GM23248 (cell line): ENCODE results near the gene REC8. TPM values are rescaled to one million over a fixed set of nuclear protein-coding genes. Genes with fewer than 3 reads are reported as not detected.
"Not testable (repeated sequence)": the region's sequence is repeated elsewhere in the genome, so short reads cannot be mapped to it uniquely, and the experiment has no call there.

ENCODE experiments used
- DNase-seq: peaks from one replicate; pipeline ENCODE4 v3.0.0-alpha.2; 2015
- H2AFZ ChIP-seq: fragments of 200-600 bp; sonication (generic); 2 replicates; pipeline ENCODE4 v1.6.1; 2016; ENCODE audit warnings: antibody characterized with exemption
- H3F3A ChIP-seq: fragments of 200-600 bp; sonication (generic); 2 replicates; pipeline ENCODE4 v1.6.1; 2016; ENCODE audit warnings: mild to moderate bottlenecking, antibody characterized with exemption, mixed run types; ENCODE audit not compliant: insufficient read depth
- H3K27ac ChIP-seq: fragments of 200-600 bp; sonication (generic); 2 replicates; pipeline ENCODE4 v1.5.1; 2016; ENCODE audit warnings: mild to moderate bottlenecking
- H3K27me3 ChIP-seq: fragments of 200-600 bp; sonication (generic); replicated peaks from 2 replicates; pipeline ENCODE4 v1.6.1; 2016; ENCODE audit warnings: mild to moderate bottlenecking; ENCODE audit not compliant: insufficient read depth
- H3K36me3 ChIP-seq: fragments of 200-600 bp; sonication (generic); 2 replicates; pipeline ENCODE4 v1.6.1; 2016; ENCODE audit warnings: low read depth, mild to moderate bottlenecking
- H3K4me1 ChIP-seq: fragments of 200-600 bp; sonication (generic); 2 replicates; pipeline ENCODE4 v1.6.1; 2016; ENCODE audit warnings: mild to moderate bottlenecking; ENCODE audit not compliant: insufficient read depth
- H3K4me2 ChIP-seq: fragments of 200-600 bp; sonication (generic); one replicate; pipeline ENCODE4 v1.6.1; 2016; ENCODE audit warnings: mild to moderate bottlenecking; ENCODE audit not compliant: unreplicated experiment
- H3K4me3 ChIP-seq: fragments of 200-600 bp; sonication (generic); 2 replicates; pipeline ENCODE4 v1.5.1; 2016; ENCODE audit warnings: mild to moderate bottlenecking
- H3K79me2 ChIP-seq: fragments of 200-600 bp; sonication (generic); 2 replicates; pipeline ENCODE4 v1.6.1; 2016; ENCODE audit warnings: mild to moderate bottlenecking; ENCODE audit not compliant: insufficient read depth
- H3K9ac ChIP-seq: fragments of 200-600 bp; sonication (generic); 2 replicates; pipeline ENCODE4 v1.6.1; 2016; ENCODE audit warnings: mild to moderate bottlenecking
- H3K9me2 ChIP-seq: fragments of 200-600 bp; sonication (generic); 2 replicates; pipeline ENCODE4 v1.6.1; 2016; ENCODE audit warnings: mixed run types, mild to moderate bottlenecking, moderate library complexity; ENCODE audit not compliant: insufficient read depth
- H3K9me3 ChIP-seq: fragments of 200-600 bp; sonication (generic); one replicate; pipeline ENCODE4 v1.6.1; 2017; ENCODE audit warnings: low read depth
- H4K20me1 ChIP-seq: fragments of 200-600 bp; sonication (generic); 2 replicates; pipeline ENCODE4 v1.6.0; 2016; ENCODE audit not compliant: insufficient read depth
- EZH2 ChIP-seq: fragments of 200-600 bp; sonication (generic); IDR thresholded peaks from 2 replicates; pipeline ENCODE4 v1.6.1; 2018; ENCODE audit warnings: antibody characterized with exemption, mild to moderate bottlenecking; ENCODE audit not compliant: insufficient read depth, poor library complexity, severe bottlenecking
- EZH2phosphoT487 ChIP-seq: fragments of 200-600 bp; sonication (generic); IDR thresholded peaks from 2 replicates; pipeline ENCODE4 v1.6.1; 2018; ENCODE audit warnings: antibody characterized with exemption, moderate library complexity, mild to moderate bottlenecking, low read depth; ENCODE audit not compliant: insufficient read depth
- WGBS, 2 experiments: methylation state at CpG; one replicate each; pipeline ENCODE4 v1.1.6; 2015 to 2017; ENCODE audit warnings: low lambda C conversion rate in 2 of 2, low coverage in 1 of 2; ENCODE audit errors: missing lambda C conversion rate in 2 of 2; 5-methylcytosine and 5-hydroxymethylcytosine counted together
- in situ Hi-C: fragments of 300-500 bp; cut with MboI; formaldehyde crosslinking; loops from 2 replicates; pipeline ENCODE4 v1.15.0; 2020
- microRNA-seq: library from miRNA; unstranded; fragments of <30 nt; microRNA quantifications from one replicate; pipeline ENCODE4, GENCODE V29; 2016; ENCODE audit warnings: borderline number of aligned reads
- polyA plus RNA-seq: library from polyadenylated mRNA; unstranded; fragments of >200 nt; fragmentation: Nextera tagmentation; extraction: Ambion mirVana; gene quantifications from 2 replicates; pipeline ENCODE4 v1.2.1, GENCODE V29; 2016
- small RNA-seq: library from RNA; depleted of rRNA; stranded (forward); fragments of <200 nt; gene quantifications from one replicate; pipeline ENCODE3, GENCODE V24; 2014; ENCODE audit warnings: low read depth, low replicate concordance
- total RNA-seq: library from RNA; depleted of rRNA; stranded (reverse); fragments of >200 nt; shearing (Covaris generic); gene quantifications from 2 replicates; pipeline ENCODE4 v1.2.3, GENCODE V29; 2014; rRNA removed

REC8 gene
- total and polyA plus RNA-seq, 2 experiments from 2014 or later = 1.4 to 2.4 TPM

GRCh38 chr14:24219521-24219920, 47.6 kb downstream of the REC8 start:
- Histone ChIP-seq H3K9me2 (no peaks in the 10 kb centered on the region), H2AFZ (no peak overlapping the region), H3K79me2 (peaks cover 63% of the 10 kb centered on the region), H3K27me3 (no peaks in the 10 kb centered on the region), H3K9me3 (no peaks in the 10 kb centered on the region), H3K4me3 (no peak overlapping the region), H3K9ac (no peak overlapping the region), H3K4me1 (peaks cover 8% of the 10 kb centered on the region), H3F3A (peaks cover 26% of the 10 kb centered on the region), H3K36me3 (no peaks in the 10 kb centered on the region), H3K4me2 (no peak overlapping the region), H4K20me1 (no peaks in the 10 kb centered on the region), H3K27ac (no peak overlapping the region)
- 55 to 58% methylated on average over 3 of the region's 3 CpGs for WGBS, 2 experiments
- in situ Hi-C loops = no loop called here
- TF ChIP-seq EZH2phosphoT487 (no peak), EZH2 (no peak)
- no peak for DNase-seq

- H3K79me2 ChIP-seq = peaks cover 90% of the 10 kb centered on the region
- H3K4me2 ChIP-seq, DNase-seq, H2AFZ ChIP-seq, H4K20me1 ChIP-seq, H3K9ac ChIP-seq, H3K9me2 ChIP-seq, H3K4me3 ChIP-seq, H3K27me3 ChIP-seq, H3K27ac ChIP-seq, H3K36me3 ChIP-seq, in situ Hi-C loops, H3K9me3 ChIP-seq: not testable (repeated sequence)
- peaks cover 34% of the 10 kb centered on the region for H3F3A ChIP-seq
- peaks cover 26% of the 10 kb centered on the region for H3K4me1 ChIP-seq
- WGBS, 2 experiments = 93 to 100% methylated on average over 2 to 4 of the region's 4 CpGs
Observed at GRCh38 chr14:24222987-24223386, 51.1 kb downstream of the REC8 start.

DNA sequence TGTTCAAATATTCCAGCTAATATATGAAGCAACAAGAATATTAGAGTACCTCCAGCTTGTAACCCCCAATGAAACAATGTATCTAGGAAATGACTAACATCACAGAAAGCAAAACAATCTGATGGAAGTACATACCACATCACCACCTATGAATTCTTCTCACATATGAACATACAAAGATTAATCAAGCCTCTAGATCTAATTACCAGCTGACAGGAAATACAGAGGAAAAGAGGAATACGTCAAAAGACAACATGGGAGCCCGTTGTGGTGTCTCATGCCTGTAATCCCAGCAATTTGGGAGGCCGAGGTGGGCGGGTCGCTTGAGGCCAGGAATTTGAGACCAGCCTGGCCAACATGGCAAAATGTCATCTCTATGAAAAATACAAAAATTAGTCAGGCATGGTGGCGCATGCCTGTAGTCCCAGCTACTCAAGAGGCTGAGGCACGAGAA, 52.8 kb downstream of the REC8 start:
- peak overlapping the region; percentile 78 for H3K27ac ChIP-seq
- 0 out of 2 replicates have a peak, but pooled peaks have one; percentile 75 for TF ChIP-seq EZH2phosphoT487
- TF ChIP-seq EZH2 = no peak
- WGBS, 2 experiments = 15 to 16% methylated on average over 7 of the region's 7 CpGs

GRCh38 chr14:24226473-24226872, 54.6 kb downstream of the REC8 start:
- 61 to 66% methylated on average over 1 of the region's 1 CpG for WGBS, 2 experiments
- peaks cover 26% of the 10 kb centered on the region for H3F3A ChIP-seq
- H4K20me1 ChIP-seq = no peaks in the 10 kb centered on the region
- H3K36me3 ChIP-seq = peaks cover 5% of the 10 kb centered on the region; the same call in 1 of the 2 replicates
- no peak overlapping the region for H2AFZ ChIP-seq
- H3K27ac ChIP-seq = no peak overlapping the region
- H3K9me2 ChIP-seq = no peaks in the 10 kb centered on the region
- in situ Hi-C loops = no loop called here
- no peaks in the 10 kb centered on the region for H3K27me3 ChIP-seq
- peaks cover 96% of the 10 kb centered on the region for H3K79me2 ChIP-seq
- H3K4me2 ChIP-seq = no peak overlapping the region
- no peak overlapping the region for H3K9ac ChIP-seq
- H3K4me3 ChIP-seq = no peak overlapping the region
- TF ChIP-seq EZH2phosphoT487 = no peak
- no peak for TF ChIP-seq EZH2
- no peak for DNase-seq
- peaks cover 26% of the 10 kb centered on the region for H3K4me1 ChIP-seq
- no peaks in the 10 kb centered on the region for H3K9me3 ChIP-seq

More for the DNA sequence above, 52.8 kb downstream of the REC8 start:
- H3F3A ChIP-seq = peaks cover 26% of the 10 kb centered on the region
- H4K20me1 ChIP-seq = no peaks in the 10 kb centered on the region
- no peaks in the 10 kb centered on the region for H3K9me2 ChIP-seq
- H3K4me1 ChIP-seq = peaks cover 26% of the 10 kb centered on the region
- peak overlapping the region; percentile 32 for H3K4me3 ChIP-seq
- H3K4me2 ChIP-seq = peak overlapping the region; percentile 46
- H2AFZ ChIP-seq = no peak overlapping the region
- in situ Hi-C loops = no loop called here
- DNase-seq = peak; percentile 83
- peaks cover 5% of the 10 kb centered on the region; the same call in 1 of the 2 replicates for H3K36me3 ChIP-seq
- peak overlapping the region; percentile 26 for H3K9ac ChIP-seq
- H3K79me2 ChIP-seq = peaks cover 96% of the 10 kb centered on the region
- H3K9me3 ChIP-seq = no peaks in the 10 kb centered on the region
- H3K27me3 ChIP-seq = no peaks in the 10 kb centered on the region

GRCh38 chr14:24228902-24229301, 57.0 kb downstream of the REC8 start:
- no peaks in the 10 kb centered on the region for H3K9me3 ChIP-seq
- in situ Hi-C loops = no loop called here
- peaks cover 34% of the 10 kb centered on the region for H3K4me1 ChIP-seq
- H3K27ac ChIP-seq = no peak overlapping the region
- H3F3A ChIP-seq = peaks cover 26% of the 10 kb centered on the region
- DNase-seq = no peak
- H3K36me3 ChIP-seq = peaks cover 5% of the 10 kb centered on the region; the same call in 1 of the 2 replicates
- H3K4me2 ChIP-seq = no peak overlapping the region
- H3K4me3 ChIP-seq = no peak overlapping the region
- no peak overlapping the region for H3K9ac ChIP-seq
- WGBS, 2 experiments = 37 to 41% methylated on average over 1 of the region's 1 CpG
- H4K20me1 ChIP-seq = no peaks in the 10 kb centered on the region
- no peak overlapping the region for H2AFZ ChIP-seq
- no peaks in the 10 kb centered on the region for H3K27me3 ChIP-seq
- H3K9me2 ChIP-seq = no peaks in the 10 kb centered on the region
- no peak for TF ChIP-seq EZH2
- H3K79me2 ChIP-seq = peaks cover 87% of the 10 kb centered on the region

Small RNAs within 50 kb of the gene (microRNA-seq; reads per million reads assigned to microRNA genes)
- not detected for gene MIR7703

Small RNAs within 50 kb of the gene (small RNA-seq; reads per million reads assigned to genes)
- gene AL136295.4 (not detected), gene CHMP4A (not detected), gene IPO4 (not detected), gene IRF9 (not detected), gene MDP1 (not detected), gene RNA5SP383 (0.19 reads per million)

Other genes with a start within 250 kb of the REC8 start
Only the 30 nearest of the 32 such genes appear.
- 5.1 and 10.1 TPM in 2 replicates for gene DHRS4L2, start 183.2 kb upstream of the REC8 start, total RNA-seq
- gene DHRS4L2, start 183.2 kb upstream of the REC8 start, polyA plus RNA-seq = 16.8 and 19.2 TPM in 2 replicates
- under 0.01 TPM in 1 of 2 replicates, not detected in the other for gene CARMIL3, start 120.1 kb upstream of the REC8 start, total RNA-seq
- not detected in 2 replicates for gene CARMIL3, start 120.1 kb upstream of the REC8 start, polyA plus RNA-seq
- gene CPNE6, start 100.5 kb upstream of the REC8 start, total RNA-seq = not detected in 2 replicates
- gene CPNE6, start 100.5 kb upstream of the REC8 start, polyA plus RNA-seq = not detected in 2 replicates
- gene PCK2, start 77.8 kb upstream of the REC8 start, total RNA-seq = 70.3 and 84.3 TPM in 2 replicates
- 148 and 153 TPM in 2 replicates for gene PCK2, start 77.8 kb upstream of the REC8 start, polyA plus RNA-seq
- gene DCAF11, start 57.3 kb upstream of the REC8 start, total RNA-seq = 59.8 and 59.9 TPM in 2 replicates
- gene DCAF11, start 57.3 kb upstream of the REC8 start, polyA plus RNA-seq = 29.1 and 33.6 TPM in 2 replicates
- gene NRL, start 57.1 kb upstream of the REC8 start, total RNA-seq = 0.86 TPM in 1 of 2 replicates, not detected in the other
- gene NRL, start 57.1 kb upstream of the REC8 start, polyA plus RNA-seq = 0.48 and 0.56 TPM in 2 replicates
- gene FITM1, start 41.4 kb upstream of the REC8 start, total RNA-seq = not detected in 2 replicates
- gene FITM1, start 41.4 kb upstream of the REC8 start, polyA plus RNA-seq = not detected in 2 replicates
- gene PSME1, start 35.9 kb upstream of the REC8 start, total RNA-seq = 58.9 and 67.7 TPM in 2 replicates
- gene PSME1, start 35.9 kb upstream of the REC8 start, polyA plus RNA-seq = 144 and 147 TPM in 2 replicates
- 17.1 and 22.9 TPM in 2 replicates for gene EMC9, start 30.5 kb upstream of the REC8 start, total RNA-seq
- 27.4 and 28.7 TPM in 2 replicates for gene EMC9, start 30.5 kb upstream of the REC8 start, polyA plus RNA-seq
- 38.3 and 41.4 TPM in 2 replicates for gene PSME2, start 25.5 kb upstream of the REC8 start, total RNA-seq
- gene PSME2, start 25.5 kb upstream of the REC8 start, polyA plus RNA-seq = 158 and 164 TPM in 2 replicates
- gene RNF31, start 24.6 kb upstream of the REC8 start, total RNA-seq = 40.3 and 50.0 TPM in 2 replicates
- 29.4 and 36.7 TPM in 2 replicates for gene RNF31, start 24.6 kb upstream of the REC8 start, polyA plus RNA-seq
- 56.7 and 58.7 TPM in 2 replicates for gene IRF9, start 10.8 kb upstream of the REC8 start, total RNA-seq
- 80.0 and 87.1 TPM in 2 replicates for gene IRF9, start 10.8 kb upstream of the REC8 start, polyA plus RNA-seq
- gene IPO4, start 16.7 kb downstream of the REC8 start, total RNA-seq = 55.3 and 58.3 TPM in 2 replicates
- 24.8 and 33.6 TPM in 2 replicates for gene IPO4, start 16.7 kb downstream of the REC8 start, polyA plus RNA-seq
- gene TM9SF1, start 23.4 kb downstream of the REC8 start, total RNA-seq = 102 and 163 TPM in 2 replicates
- gene TM9SF1, start 23.4 kb downstream of the REC8 start, polyA plus RNA-seq = 91.5 and 93.8 TPM in 2 replicates
- not detected in 2 replicates for gene TSSK4, start 33.6 kb downstream of the REC8 start, total RNA-seq
- 0.23 and 0.55 TPM in 2 replicates for gene TSSK4, start 33.6 kb downstream of the REC8 start, polyA plus RNA-seq
- gene CHMP4A, start 41.4 kb downstream of the REC8 start, total RNA-seq = 18.5 and 32.1 TPM in 2 replicates
- gene CHMP4A, start 41.4 kb downstream of the REC8 start, polyA plus RNA-seq = 75.7 and 81.6 TPM in 2 replicates
- gene MDP1, start 44.0 kb downstream of the REC8 start, total RNA-seq = 8.2 and 19.2 TPM in 2 replicates
- gene MDP1, start 44.0 kb downstream of the REC8 start, polyA plus RNA-seq = 20.0 and 23.3 TPM in 2 replicates
- 138 and 161 TPM in 2 replicates for gene NEDD8, start 60.3 kb downstream of the REC8 start, total RNA-seq
- gene NEDD8, start 60.3 kb downstream of the REC8 start, polyA plus RNA-seq = 326 and 342 TPM in 2 replicates
- 70.9 and 98.0 TPM in 2 replicates for gene GMPR2, start 60.8 kb downstream of the REC8 start, total RNA-seq
- 55.0 and 58.9 TPM in 2 replicates for gene GMPR2, start 60.8 kb downstream of the REC8 start, polyA plus RNA-seq
- gene TINF2, start 70.5 kb downstream of the REC8 start, total RNA-seq = 32.5 and 41.2 TPM in 2 replicates
- 43.6 and 52.4 TPM in 2 replicates for gene TINF2, start 70.5 kb downstream of the REC8 start, polyA plus RNA-seq
- gene TGM1, start 91.1 kb downstream of the REC8 start, total RNA-seq = 0.25 and 1.3 TPM in 2 replicates
- gene TGM1, start 91.1 kb downstream of the REC8 start, polyA plus RNA-seq = 0.34 TPM in 1 of 2 replicates, not detected in the other
- gene RABGGTA, start 99.5 kb downstream of the REC8 start, total RNA-seq = 18.0 and 34.9 TPM in 2 replicates
- gene RABGGTA, start 99.5 kb downstream of the REC8 start, polyA plus RNA-seq = 29.3 and 30.5 TPM in 2 replicates
- 12.8 and 32.1 TPM in 2 replicates for gene DHRS1, start 127.7 kb downstream of the REC8 start, total RNA-seq
- 31.0 and 34.7 TPM in 2 replicates for gene DHRS1, start 127.7 kb downstream of the REC8 start, polyA plus RNA-seq
- gene NOP9, start 127.8 kb downstream of the REC8 start, total RNA-seq = 19.3 and 23.7 TPM in 2 replicates
- gene NOP9, start 127.8 kb downstream of the REC8 start, polyA plus RNA-seq = 2.5 and 2.6 TPM in 2 replicates
- gene CIDEB, start 135.9 kb downstream of the REC8 start, total RNA-seq = 0.51 and 2.1 TPM in 2 replicates
- 1.2 TPM in 2 replicates for gene CIDEB, start 135.9 kb downstream of the REC8 start, polyA plus RNA-seq
- gene LTB4R2, start 138.1 kb downstream of the REC8 start, total RNA-seq = 3.5 and 6.8 TPM in 2 replicates
- 0.30 and 0.45 TPM in 2 replicates for gene LTB4R2, start 138.1 kb downstream of the REC8 start, polyA plus RNA-seq
- gene LTB4R, start 139.4 kb downstream of the REC8 start, total RNA-seq = 1.4 and 2.4 TPM in 2 replicates
- gene LTB4R, start 139.4 kb downstream of the REC8 start, polyA plus RNA-seq = 0.41 and 1.1 TPM in 2 replicates
- 0.22 and 0.38 TPM in 2 replicates for gene ADCY4, start 163.0 kb downstream of the REC8 start, total RNA-seq
- 0.20 and 0.38 TPM in 2 replicates for gene ADCY4, start 163.0 kb downstream of the REC8 start, polyA plus RNA-seq
- 2.2 and 5.3 TPM in 2 replicates for gene RIPK3, start 167.9 kb downstream of the REC8 start, total RNA-seq
- 5.1 and 5.3 TPM in 2 replicates for gene RIPK3, start 167.9 kb downstream of the REC8 start, polyA plus RNA-seq
- gene NFATC4, start 196.1 kb downstream of the REC8 start, total RNA-seq = 96.9 and 113 TPM in 2 replicates
- 75.6 and 84.8 TPM in 2 replicates for gene NFATC4, start 196.1 kb downstream of the REC8 start, polyA plus RNA-seq